Occipital lobe (tissue), 2 donors: ENCODE measurements around the gene PNMA5. TPM values are rescaled to one million over a fixed set of nuclear protein-coding genes. Genes with fewer than 3 reads are reported as not detected.

Source experiments
- DNase-seq: peaks from one replicate; lab custom pipeline; 2025; lab: John Stamatoyannopoulos, UW
- total RNA-seq: library from RNA; depleted of rRNA; stranded (reverse); fragments of >200 nt; gene quantifications from one replicate; pipeline ENCODE4 v1.2.3, GENCODE V29; 2014

PNMA5 gene
- total RNA-seq, 1 donor from 2014 or later, result 3.0 TPM

GRCh38 chrX:152958524-152959465 lies 35.1 kb downstream of the PNMA5 start:
- DNase-seq, result peak; percentile 77

GRCh38 chrX:152958047-152958446 lies 35.9 kb downstream of the PNMA5 start:
- DNase-seq, result no peak

- DNase-seq, result no peak
These were observed 43.1 kb downstream of the PNMA5 start for GRCh38 chrX:152950786-152951185.

GRCh38 chrX:152949114-152949513 lies 44.8 kb downstream of the PNMA5 start:
- DNase-seq, result no peak

- no peak for DNase-seq
These were observed 47.2 kb downstream of the PNMA5 start for GRCh38 chrX:152946681-152947080.

GRCh38 chrX:152945021-152945979 lies 48.6 kb downstream of the PNMA5 start:
- no peak for DNase-seq

- DNase-seq, result no peak
These were observed 50.1 kb downstream of the PNMA5 start for GRCh38 chrX:152943826-152944225.

- DNase-seq, result no peak
These were observed 51.9 kb downstream of the PNMA5 start for GRCh38 chrX:152942077-152942442.

- DNase-seq, result peak; percentile 68
These were observed 52.4 kb downstream of the PNMA5 start for GRCh38 chrX:152941328-152942076.

Other genes with a start within 250 kb of the PNMA5 start
- not detected for gene MAGEA2, start 240.3 kb downstream of the PNMA5 start, total RNA-seq
- gene CSAG3, start 234.9 kb downstream of the PNMA5 start, total RNA-seq, result not detected
- not detected for gene MAGEA6, start 224.4 kb downstream of the PNMA5 start, total RNA-seq
- gene CETN2, start 163.4 kb downstream of the PNMA5 start, total RNA-seq, result 24.2 TPM
- gene NSDHL, start 163.1 kb downstream of the PNMA5 start, total RNA-seq, result 14.5 TPM
- 2.3 TPM for gene ZNF185, start 96.0 kb downstream of the PNMA5 start, total RNA-seq
- 11.5 TPM for gene PNMA3, start 62.4 kb upstream of the PNMA5 start, total RNA-seq
- gene PNMA6A, start 78.3 kb upstream of the PNMA5 start, total RNA-seq, result 18.1 TPM
- not detected for gene MAGEA1, start 185.2 kb upstream of the PNMA5 start, total RNA-seq